GM21381 (cell line): Measurements from ENCODE around the gene ATP6V0B.

Experiments
- ATAC-seq: cut with Tn5 transposase; IDR thresholded peaks from one replicate; pipeline ENCODE4 v1.9.1; 2021; ENCODE audit warnings: mild to moderate bottlenecking, moderate library complexity; ENCODE audit not compliant: unreplicated experiment

The ATP6V0B gene

DNA sequence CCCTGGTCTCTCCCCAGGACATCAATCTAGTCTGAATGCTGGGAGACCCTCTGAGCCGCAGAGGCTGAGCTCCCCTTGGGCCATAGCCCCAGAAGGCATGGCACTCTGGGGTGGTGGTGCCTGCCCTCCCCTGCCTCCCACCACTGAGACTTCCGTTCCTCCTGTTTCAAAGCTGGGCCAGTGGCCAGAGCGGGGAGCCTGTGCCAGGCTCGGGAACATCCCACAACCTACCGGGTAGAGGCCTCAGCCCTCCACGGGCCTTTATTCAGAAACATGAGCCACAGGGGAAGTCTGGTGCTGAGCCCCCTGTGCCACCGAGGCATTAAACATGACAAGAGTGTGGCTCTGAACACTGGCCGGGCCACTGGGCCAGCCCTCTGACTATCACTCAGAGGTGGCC lies 24.7 kb downstream of the ATP6V0B start:
- ATAC-seq: no peak

GRCh38 chr1:44000122-44000665 lies 25.4 kb downstream of the ATP6V0B start:
- no peak for ATAC-seq

GRCh38 chr1:44002165-44002564 lies 27.4 kb downstream of the ATP6V0B start:
- no peak for ATAC-seq

DNA sequence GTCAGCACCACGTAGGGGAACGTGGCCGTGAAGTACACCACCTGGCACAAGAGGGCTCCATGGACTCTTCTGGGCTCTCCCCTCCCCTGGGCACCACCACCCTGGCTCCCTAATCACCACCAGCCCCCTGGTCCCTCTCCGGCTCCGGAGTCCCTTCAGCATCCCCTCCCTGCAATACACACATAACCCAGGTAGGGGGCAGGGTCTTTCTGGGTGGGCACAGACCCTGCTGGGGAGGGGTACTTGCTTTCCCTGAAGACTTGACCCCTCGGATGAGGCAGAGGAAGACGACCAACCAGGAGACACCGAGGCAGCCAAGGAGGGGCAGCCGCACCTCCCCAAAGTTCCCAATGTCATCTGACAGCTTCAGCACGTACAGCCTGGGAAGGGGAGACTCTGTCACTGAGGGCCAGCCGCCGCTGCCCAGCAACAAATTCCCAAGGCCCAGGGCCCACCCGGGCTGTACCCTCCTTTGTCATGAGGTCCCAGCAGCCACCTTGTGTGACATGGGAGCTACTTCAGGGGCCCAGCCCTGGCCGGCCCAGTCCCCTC lies 27.9 kb downstream of the ATP6V0B start:
- no peak for ATAC-seq

DNA sequence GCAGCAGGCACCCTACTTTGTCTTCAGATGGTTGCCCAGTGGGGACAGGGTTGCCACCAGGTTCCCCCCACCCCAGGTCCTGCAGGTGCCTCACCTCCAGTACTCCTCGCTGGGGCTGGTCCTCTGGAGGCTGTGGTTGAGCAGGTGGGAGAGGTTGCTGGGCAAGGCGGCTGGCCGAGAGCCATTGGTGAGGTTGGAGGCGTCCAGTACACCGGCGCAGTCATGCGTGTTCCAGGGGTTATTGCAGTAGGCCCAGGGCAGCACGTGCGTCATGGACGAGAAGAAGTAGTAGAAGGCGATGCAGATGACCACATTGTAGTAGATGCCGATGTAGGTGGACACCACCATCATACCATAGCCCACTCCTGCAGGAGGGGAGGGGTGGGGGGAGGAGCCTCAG lies 33.5 kb downstream of the ATP6V0B start:
- ATAC-seq: no peak

DNA sequence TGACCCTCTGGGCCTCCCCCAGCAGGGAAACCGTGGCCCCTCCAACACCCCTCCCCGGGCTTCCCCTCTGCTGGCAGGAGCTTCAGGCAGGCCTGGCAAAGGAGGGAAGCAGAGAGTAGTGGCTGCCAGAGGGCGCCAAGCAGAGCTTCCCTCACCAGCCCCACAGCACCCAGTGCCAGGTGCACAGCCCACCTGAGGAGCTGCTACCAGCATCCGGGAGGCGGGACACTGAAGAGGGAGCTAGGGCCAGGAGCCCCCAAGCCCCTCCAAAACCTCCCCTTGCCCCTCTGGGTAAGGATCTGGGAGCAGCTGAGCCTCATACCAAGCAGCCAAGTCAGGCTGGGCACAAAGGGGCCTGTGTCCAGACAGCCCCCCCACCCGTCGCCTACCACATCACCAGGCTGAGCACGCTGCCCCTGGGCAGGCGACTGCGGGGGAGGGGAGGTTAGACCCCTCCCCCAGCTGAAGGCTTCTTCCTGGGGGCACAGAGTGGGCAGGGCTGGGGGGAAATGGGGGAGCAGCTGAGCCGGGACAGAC lies 36.2 kb downstream of the ATP6V0B start:
- ATAC-seq: no peak

- ATAC-seq: no peak
Measured at GRCh38 chr1:44012404-44012803, 37.6 kb downstream of the ATP6V0B start.

- ATAC-seq: no peak
Measured at GRCh38 chr1:44012941-44013609, 38.3 kb downstream of the ATP6V0B start.

DNA sequence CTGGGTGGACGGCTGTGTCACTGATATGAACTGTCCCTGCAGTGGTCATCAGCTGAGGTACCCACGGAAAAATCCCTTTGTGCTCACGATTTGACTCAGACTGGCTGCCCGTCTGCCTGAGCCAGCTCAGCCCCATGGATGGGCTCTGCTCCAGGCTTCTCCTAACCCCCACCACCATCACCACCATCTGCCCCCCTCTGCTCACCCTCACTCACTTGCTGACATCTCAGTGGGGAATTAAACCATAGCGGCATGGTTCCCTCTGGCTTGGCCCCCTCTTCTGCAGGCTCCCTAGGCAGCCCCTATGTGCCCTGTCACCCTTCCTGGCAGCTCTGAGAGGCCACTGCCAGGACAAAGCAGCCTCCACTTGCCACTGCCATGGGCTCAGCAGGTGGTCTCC lies 39.2 kb downstream of the ATP6V0B start:
- no peak for ATAC-seq

DNA sequence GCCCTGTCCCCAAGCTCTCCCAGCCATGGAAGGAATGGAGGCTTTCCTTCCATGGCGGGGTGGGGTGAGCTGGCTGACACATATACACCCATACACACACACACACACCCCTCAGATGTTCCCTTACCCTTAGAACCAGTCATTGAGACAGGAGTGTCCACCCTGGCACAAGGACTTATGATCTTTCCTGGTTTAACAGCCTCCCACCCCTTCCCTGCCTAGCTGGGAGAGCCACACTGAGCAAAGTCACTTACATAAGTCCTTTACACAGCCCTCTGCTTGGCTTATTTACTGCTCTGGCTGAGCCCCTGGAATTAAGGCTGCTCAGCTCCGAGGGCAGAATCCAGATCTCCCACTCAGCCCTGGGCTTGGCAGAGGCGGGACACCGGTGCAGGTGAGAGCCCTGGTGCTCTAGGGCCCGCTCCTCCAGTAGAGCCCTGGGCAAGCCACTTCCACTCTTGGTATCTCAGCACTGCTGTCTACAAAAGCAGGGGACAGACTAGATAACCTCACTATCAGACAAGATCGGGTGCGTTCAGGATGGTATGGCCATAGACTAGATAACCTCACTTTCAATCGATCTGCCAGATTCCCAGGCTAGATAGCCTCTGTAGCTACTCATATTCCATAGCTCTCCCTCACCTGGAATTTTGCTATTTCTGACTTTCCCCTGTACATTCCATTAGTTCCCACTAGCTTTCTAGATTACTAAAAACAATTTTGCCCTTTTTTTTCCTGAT lies 39.8 kb downstream of the ATP6V0B start:
- no peak for ATAC-seq

- ATAC-seq: no peak
Measured at GRCh38 chr1:44015206-44015605, 40.4 kb downstream of the ATP6V0B start.

DNA sequence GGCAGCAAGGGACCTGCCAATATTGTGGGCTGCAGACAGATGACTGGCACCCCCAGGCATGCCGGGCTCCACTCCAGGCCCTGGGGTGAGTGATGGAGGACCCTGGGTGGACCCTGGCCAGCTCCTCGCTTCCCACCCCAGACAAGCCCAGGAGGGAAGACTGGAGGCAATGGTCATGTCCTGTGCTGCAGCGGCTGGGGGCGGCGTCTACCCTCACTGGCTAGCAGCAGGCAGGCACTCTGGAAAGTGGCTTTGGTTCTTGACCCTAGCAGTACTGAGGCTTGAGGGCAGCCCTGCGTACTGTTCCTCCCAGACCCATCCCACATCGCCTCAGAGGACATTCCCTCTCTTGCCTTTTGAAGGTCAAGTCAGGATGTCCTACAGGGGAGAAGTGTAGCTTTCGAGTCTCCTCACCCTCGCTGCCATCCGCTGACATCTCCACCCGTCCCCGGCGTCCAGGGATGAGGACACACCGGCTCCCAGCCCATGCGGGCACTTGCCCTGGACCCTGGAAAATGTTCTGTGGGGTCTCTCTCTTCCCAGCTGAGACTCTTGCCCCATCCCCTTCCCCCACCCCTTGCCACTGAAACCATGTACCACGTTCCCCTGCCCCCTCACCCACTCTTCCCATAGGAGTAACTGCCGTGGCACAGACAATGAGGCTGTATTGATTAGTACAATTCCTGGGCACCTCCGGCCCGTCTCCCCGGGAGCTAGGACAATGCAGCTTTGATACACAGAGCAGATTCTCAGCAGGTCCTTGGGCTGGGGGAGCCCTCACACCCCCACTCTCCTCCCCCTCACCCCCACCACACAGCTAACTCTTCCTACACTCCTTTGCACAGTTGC lies 41.5 kb downstream of the ATP6V0B start:
- no peak for ATAC-seq

GRCh38 chr1:44016890-44017400 lies 42.2 kb downstream of the ATP6V0B start:
- no peak for ATAC-seq

DNA sequence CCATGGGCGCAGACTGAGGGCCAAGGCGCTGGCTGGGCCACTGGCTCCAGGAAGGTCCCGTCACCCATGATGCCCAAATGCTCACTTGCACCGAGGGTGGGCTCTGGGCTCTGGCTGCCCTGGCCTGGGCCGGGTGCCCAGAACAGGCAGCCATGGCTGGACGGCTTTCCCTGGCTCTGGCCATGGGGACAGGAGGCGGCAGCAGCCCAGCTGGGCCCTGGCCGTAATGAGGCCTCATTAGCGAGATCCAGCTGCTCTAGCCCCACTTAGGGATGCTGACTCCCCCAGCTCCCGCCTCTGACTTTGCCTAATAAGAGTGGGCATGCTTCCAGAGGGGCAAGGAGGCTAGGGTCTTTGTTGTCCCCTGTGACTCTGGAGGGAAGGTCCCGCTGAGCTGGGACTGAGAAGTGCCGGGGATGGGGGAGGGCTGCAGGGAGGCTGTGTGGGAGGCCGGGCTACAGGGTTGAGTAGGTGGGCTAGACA lies 44.7 kb downstream of the ATP6V0B start:
- no peak for ATAC-seq

DNA sequence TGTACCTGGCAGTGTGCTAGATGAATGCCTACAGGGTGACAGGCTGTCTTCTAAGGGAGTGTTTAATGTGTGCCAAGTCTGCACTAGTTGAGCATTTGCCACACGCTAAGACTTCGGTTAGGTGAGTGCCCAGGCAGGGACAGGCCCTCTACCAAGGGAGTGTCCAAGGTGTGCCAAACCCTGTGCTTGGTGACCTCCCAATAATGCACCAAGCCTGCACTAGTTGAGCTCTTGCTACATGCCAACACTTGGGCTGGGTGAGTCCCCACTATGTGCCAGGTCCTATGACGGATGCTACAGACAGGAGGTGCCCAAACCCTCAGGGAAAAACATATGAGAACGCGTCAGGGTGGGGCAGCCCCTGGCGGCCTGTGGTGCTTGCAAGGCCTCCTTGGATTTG lies 45.7 kb downstream of the ATP6V0B start:
- no peak for ATAC-seq

GRCh38 chr1:44021156-44021555 lies 46.4 kb downstream of the ATP6V0B start:
- ATAC-seq: no peak

GRCh38 chr1:44021581-44022321 lies 47.0 kb downstream of the ATP6V0B start:
- no peak for ATAC-seq

- ATAC-seq: no peak
Measured at GRCh38 chr1:44024031-44024902, 49.5 kb downstream of the ATP6V0B start.
